Measurements from ENCODE around the gene FOXK1.
"Not testable (repeated sequence)": the region's sequence is repeated elsewhere in the genome, so short reads cannot be mapped to it uniquely, and the experiment has no call there.

The FOXK1 gene

GRCh38 chr7:4681886-4682620 lies at the start of gene FOXK1:
Gene FOXK1, plus strand, starts transcription at chr7:4682295. Its CDS starts 14 bp downstream, at chr7:4682309.
- peak; percentile 54 for DNase-seq

- DNase-seq = no peak
Measured at GRCh38 chr7:4633012-4633411, 49.1 kb upstream of the FOXK1 start.

- DNase-seq = no peak
Measured at GRCh38 chr7:4634166-4634565, 47.9 kb upstream of the FOXK1 start.

GRCh38 chr7:4638781-4639575 lies 43.1 kb upstream of the FOXK1 start:
- no peak for DNase-seq

GRCh38 chr7:4641091-4641666 lies 40.9 kb upstream of the FOXK1 start:
- peak; percentile 36 for DNase-seq

- DNase-seq = peak; percentile 94
Measured at GRCh38 chr7:4641667-4642467, 40.2 kb upstream of the FOXK1 start.

- no peak for DNase-seq
Measured at GRCh38 chr7:4642468-4643203, 39.5 kb upstream of the FOXK1 start.

- not testable (repeated sequence) for DNase-seq
Measured at GRCh38 chr7:4643204-4643471, 39.0 kb upstream of the FOXK1 start.

GRCh38 chr7:4645246-4645645 lies 36.8 kb upstream of the FOXK1 start:
- no peak for DNase-seq

- no peak for DNase-seq
Measured at GRCh38 chr7:4648111-4648510, 34.0 kb upstream of the FOXK1 start.

- no peak for DNase-seq
Measured at GRCh38 chr7:4650433-4651047, 31.6 kb upstream of the FOXK1 start.

GRCh38 chr7:4653771-4654170 lies 28.3 kb upstream of the FOXK1 start:
- DNase-seq = no peak

- DNase-seq = no peak
Measured at GRCh38 chr7:4655311-4655710, 26.8 kb upstream of the FOXK1 start.

- DNase-seq = no peak
Measured at GRCh38 chr7:4655896-4656295, 26.2 kb upstream of the FOXK1 start.

GRCh38 chr7:4657640-4658417 lies 24.3 kb upstream of the FOXK1 start:
- no peak for DNase-seq

GRCh38 chr7:4659551-4660286 lies 22.4 kb upstream of the FOXK1 start:
- DNase-seq = no peak

- DNase-seq = peak; percentile 18
Measured at GRCh38 chr7:4661871-4662270, 20.2 kb upstream of the FOXK1 start.

GRCh38 chr7:4663239-4664018 lies 18.7 kb upstream of the FOXK1 start:
- DNase-seq = no peak

- no peak for DNase-seq
Measured at GRCh38 chr7:4665661-4666060, 16.4 kb upstream of the FOXK1 start.

All from DMS153 (cell line).